OCI-LY3 (cell line): ENCODE results near the gene PRDM16.

Source experiments
- CTCF ChIP-seq: fragments of 200-600, 300-600 bp; sonication (generic); IDR thresholded peaks from 2 replicates; pipeline ENCODE4 v1.5.1; 2014; ENCODE audit warnings: antibody characterized with exemption, low read length, low read depth
- EZH2phosphoT487 ChIP-seq: fragments of 200-600 bp; shearing (Covaris generic); IDR thresholded peaks from 2 replicates; pipeline ENCODE4 v1.6.1; 2018; ENCODE audit warnings: antibody characterized with exemption, mixed run types, low read depth

DNA sequence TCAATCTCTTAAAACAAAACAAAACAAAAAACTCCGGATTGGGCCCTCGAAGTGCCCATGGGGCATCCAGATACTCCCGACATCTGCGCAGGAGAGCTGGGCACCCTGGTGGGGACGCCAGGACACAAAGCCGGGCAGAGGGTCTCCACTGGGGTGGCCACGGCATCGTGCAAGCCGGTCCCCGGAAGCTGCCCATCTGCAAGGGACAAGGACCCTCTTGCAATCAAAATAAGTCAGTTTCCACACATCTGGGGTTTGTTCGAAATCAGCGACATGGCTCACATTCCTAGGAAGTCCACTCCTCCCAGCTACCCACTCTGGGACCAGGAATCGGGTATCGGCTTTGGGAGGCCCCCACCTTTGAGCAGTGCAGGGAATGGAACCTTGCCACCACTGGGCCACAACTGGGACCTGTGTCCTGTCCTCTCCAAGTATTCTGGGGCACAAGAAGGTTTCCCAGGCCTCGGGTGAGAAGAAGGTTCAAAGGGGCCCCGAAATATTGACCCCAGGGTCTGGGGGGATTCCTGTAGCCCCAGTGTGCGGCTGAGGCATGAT is 4.6 kb upstream of the PRDM16 start:
- TF ChIP-seq CTCF (no peak), EZH2phosphoT487 (no peak)
